Mesendoderm (in vitro differentiated cells): ENCODE measurements around the gene CCDC40. TPM values are rescaled to one million over a fixed set of nuclear protein-coding genes. Genes with fewer than 3 reads are reported as not detected.
A peak's percentile ranks its signal among the peaks of the same experiment; 100 is the strongest.

Experiments
- DNase-seq: peaks from one replicate; pipeline ENCODE4 v3.0.0; 2013
- H2AK5ac ChIP-seq: 2 replicates; pipeline ENCODE4 v1.6.1; 2013; ENCODE audit warnings: low read length, inconsistent platforms
- H2BK120ac ChIP-seq: 2 replicates; pipeline ENCODE4 v1.6.1; 2013; ENCODE audit warnings: low read depth, mild to moderate bottlenecking, low read length, moderate library complexity, mixed read lengths
- H2BK15ac ChIP-seq: replicated peaks from 2 replicates; pipeline ENCODE4 v1.6.1; 2013; ENCODE audit warnings: low read depth, mild to moderate bottlenecking, moderate library complexity
- H2BK5ac ChIP-seq: 2 replicates; pipeline ENCODE4 v1.6.1; 2013; ENCODE audit warnings: low read length, inconsistent platforms
- H3K18ac ChIP-seq: 2 replicates; pipeline ENCODE4 v1.6.1; 2013; ENCODE audit warnings: mild to moderate bottlenecking, low read length, mixed read lengths
- H3K23ac ChIP-seq: one replicate; pipeline ENCODE4 v1.6.1; 2013; ENCODE audit warnings: low read length
- H3K27ac ChIP-seq: 2 replicates; pipeline ENCODE4 v1.5.1; 2013; ENCODE audit warnings: low read depth, mild to moderate bottlenecking, inconsistent platforms, low read length, moderate library complexity
- H3K27me3 ChIP-seq: 2 replicates; pipeline ENCODE4 v1.6.1; 2013; ENCODE audit warnings: low read length, control low read depth, mild to moderate bottlenecking, inconsistent platforms; ENCODE audit not compliant: insufficient read depth, poor library complexity
- H3K36me3 ChIP-seq: 2 replicates; pipeline ENCODE4 v1.6.1; 2013; ENCODE audit warnings: low read length, inconsistent platforms; ENCODE audit not compliant: control insufficient read depth, insufficient read depth
- H3K4ac ChIP-seq: one replicate; pipeline ENCODE4 v1.6.1; 2013; ENCODE audit warnings: low read depth, mild to moderate bottlenecking, low read length, moderate library complexity
- H3K4me1 ChIP-seq: 2 replicates; pipeline ENCODE4 v1.6.1; 2013; ENCODE audit warnings: low read depth, low read length, inconsistent platforms; ENCODE audit not compliant: control insufficient read depth
- H3K4me2 ChIP-seq: 2 replicates; pipeline ENCODE4 v1.6.1; 2013; ENCODE audit warnings: low read length
- H3K4me3 ChIP-seq: 2 replicates; pipeline ENCODE4 v1.5.1; 2013; ENCODE audit warnings: mild to moderate bottlenecking, low read length
- H3K56ac ChIP-seq: one replicate; pipeline ENCODE4 v1.6.1; 2013; ENCODE audit warnings: low read length
- H3K79me1 ChIP-seq: 2 replicates; pipeline ENCODE4 v1.6.1; 2013; ENCODE audit warnings: low read length, inconsistent platforms
- H3K79me2 ChIP-seq: 2 replicates; pipeline ENCODE4 v1.6.1; 2013; ENCODE audit warnings: mild to moderate bottlenecking, low read length; ENCODE audit not compliant: control insufficient read depth, insufficient read depth
- H3K9ac ChIP-seq: 2 replicates; pipeline ENCODE4 v1.6.1; 2013; ENCODE audit warnings: low read length, inconsistent platforms
- H4K5ac ChIP-seq: one replicate; pipeline ENCODE4 v1.6.1; 2013; ENCODE audit warnings: low read length
- H4K8ac ChIP-seq: one replicate; pipeline ENCODE4 v1.6.1; 2013; ENCODE audit warnings: low read depth, mild to moderate bottlenecking, control low read depth, low read length, moderate library complexity
- WGBS: extraction: QIAGEN DNeasy Blood & Tissue Kit; methylation state at CpG from one replicate; pipeline ENCODE4 v1.1.7; 2013; ENCODE audit warnings: low lambda C conversion rate, missing lambda C conversion rate; ENCODE audit not compliant: insufficient coverage; ENCODE audit errors: extremely low coverage; 5-methylcytosine and 5-hydroxymethylcytosine counted together
- polyA plus RNA-seq, 2 experiments: library from polyadenylated mRNA; stranded (reverse); fragments of 200-250 nt; gene quantifications; one replicate each; pipeline ENCODE4 v1.2.3, GENCODE V29; 2013

Gene CCDC40
- 1.8 TPM for polyA plus RNA-seq (2013, experiment 1 of 2)
- polyA plus RNA-seq (2013, experiment 2 of 2), result 1.7 TPM

GRCh38 chr17:80035937-80036714 lies at the start of gene CCDC40:
TSS of gene CCDC40 (plus strand) at chr17:80036642. CDS start at chr17:80036663, 21 bp downstream.
- WGBS, result no CpG with 5 or more reads among the region's 89 CpGs
- Histone ChIP-seq H3K23ac (no peak within 1 kb of the TSS), H2AK5ac (no peak within 1 kb of the TSS)

GRCh38 chr17:79987187-79987934 lies 49.1 kb upstream of the CCDC40 start:
- H3K9ac ChIP-seq, result no peak overlapping the region
- no peaks in the 10 kb centered on the region for H3K36me3 ChIP-seq
- no CpG with 5 or more reads among the region's 18 CpGs for WGBS
- H3K27ac ChIP-seq, result peak overlapping the region; percentile 56
- peaks cover 14% of the 10 kb centered on the region for H3K79me1 ChIP-seq
- H3K4me3 ChIP-seq, result no peak overlapping the region
- H4K5ac ChIP-seq, result no peak overlapping the region
- H2AK5ac ChIP-seq, result no peak overlapping the region
- no peak overlapping the region for H3K18ac ChIP-seq
- no peak overlapping the region for H3K23ac ChIP-seq
- peak; percentile 42 for DNase-seq
- no peak overlapping the region for H2BK120ac ChIP-seq
- peaks cover 2% of the 10 kb centered on the region for H3K79me2 ChIP-seq
- H3K4ac ChIP-seq, result no peak overlapping the region
- H3K4me1 ChIP-seq, result peaks cover 5% of the 10 kb centered on the region
- no peak overlapping the region for H3K4me2 ChIP-seq
- H4K8ac ChIP-seq, result no peak overlapping the region
- H3K27me3 ChIP-seq, result no peaks in the 10 kb centered on the region
- H2BK15ac ChIP-seq, result no peak overlapping the region
- no peak overlapping the region for H2BK5ac ChIP-seq
- no peak overlapping the region for H3K56ac ChIP-seq

More at GRCh38 chr17:80035937-80036714, at the start of gene CCDC40:
- peak within 1 kb of the TSS; percentile 88 for H3K4ac ChIP-seq
- peak within 1 kb of the TSS; percentile 82 for H3K27ac ChIP-seq
- H2BK5ac ChIP-seq, result no peak within 1 kb of the TSS
- peaks cover 33% of the 10 kb centered on the region for H3K79me2 ChIP-seq
- no peak within 1 kb of the TSS for H2BK120ac ChIP-seq
- H3K4me3 ChIP-seq, result peak within 1 kb of the TSS; percentile 87
- H3K56ac ChIP-seq, result peak within 1 kb of the TSS; percentile 96
- no peak within 1 kb of the TSS for H2BK15ac ChIP-seq
- H3K27me3 ChIP-seq, result no peaks in the 10 kb centered on the region
- no peaks in the 10 kb centered on the region for H3K36me3 ChIP-seq
- peak within 1 kb of the TSS; percentile 87 for H3K9ac ChIP-seq
- peak within 1 kb of the TSS; percentile 97 for H4K8ac ChIP-seq
- H4K5ac ChIP-seq, result no peak within 1 kb of the TSS
- peaks cover 2% of the 10 kb centered on the region for H3K4me1 ChIP-seq
- peaks cover 18% of the 10 kb centered on the region for H3K79me1 ChIP-seq
- DNase-seq, result peak; percentile 89
- peak within 1 kb of the TSS; percentile 99 for H3K18ac ChIP-seq
- peak within 1 kb of the TSS; percentile 56 for H3K4me2 ChIP-seq

GRCh38 chr17:79987935-79988184 lies 48.6 kb upstream of the CCDC40 start:
- Histone ChIP-seq H4K5ac (no peak overlapping the region), H3K4me1 (peaks cover 7% of the 10 kb centered on the region), H3K79me2 (peaks cover 2% of the 10 kb centered on the region), H3K4ac (no peak overlapping the region), H3K27ac (peak overlapping the region; percentile 22), H3K56ac (peak overlapping the region; percentile 35), H3K79me1 (peaks cover 14% of the 10 kb centered on the region), H3K18ac (no peak overlapping the region), H3K23ac (no peak overlapping the region), H4K8ac (no peak overlapping the region), H3K4me3 (no peak overlapping the region), H2AK5ac (no peak overlapping the region), H2BK5ac (no peak overlapping the region), H2BK15ac (no peak overlapping the region), H2BK120ac (no peak overlapping the region), H3K9ac (no peak overlapping the region), H3K4me2 (no peak overlapping the region), H3K36me3 (no peaks in the 10 kb centered on the region), H3K27me3 (no peaks in the 10 kb centered on the region)
- WGBS, result no CpG with 5 or more reads among the region's 7 CpGs
- DNase-seq, result no peak

- Histone ChIP-seq H3K56ac (peak overlapping the region; percentile 35), H3K36me3 (no peaks in the 10 kb centered on the region), H2BK15ac (no peak overlapping the region), H4K5ac (no peak overlapping the region), H3K27me3 (no peaks in the 10 kb centered on the region), H3K79me1 (peaks cover 14% of the 10 kb centered on the region), H3K18ac (no peak overlapping the region), H3K4me2 (no peak overlapping the region), H2BK5ac (no peak overlapping the region), H3K27ac (peak overlapping the region; percentile 22), H3K4me1 (peaks cover 9% of the 10 kb centered on the region), H2AK5ac (no peak overlapping the region), H2BK120ac (no peak overlapping the region), H3K4me3 (no peak overlapping the region), H3K9ac (no peak overlapping the region), H3K79me2 (peaks cover 2% of the 10 kb centered on the region), H4K8ac (no peak overlapping the region), H3K4ac (no peak overlapping the region), H3K23ac (no peak overlapping the region)
- no CpG with 5 or more reads among the region's 28 CpGs for WGBS
- DNase-seq, result no peak
Measured at GRCh38 chr17:79988185-79988971, 48.1 kb upstream of the CCDC40 start.

GRCh38 chr17:79989106-79989835 lies 47.2 kb upstream of the CCDC40 start:
- Histone ChIP-seq H3K4ac (no peak overlapping the region), H3K4me1 (peaks cover 9% of the 10 kb centered on the region), H3K27me3 (no peaks in the 10 kb centered on the region), H3K18ac (no peak overlapping the region), H4K8ac (no peak overlapping the region), H3K23ac (no peak overlapping the region), H3K79me2 (peaks cover 2% of the 10 kb centered on the region), H2AK5ac (no peak overlapping the region), H3K4me2 (no peak overlapping the region), H3K27ac (no peak overlapping the region), H2BK5ac (no peak overlapping the region), H3K79me1 (peaks cover 14% of the 10 kb centered on the region), H3K56ac (no peak overlapping the region), H3K4me3 (no peak overlapping the region), H3K36me3 (no peaks in the 10 kb centered on the region), H2BK15ac (no peak overlapping the region), H4K5ac (no peak overlapping the region), H2BK120ac (no peak overlapping the region), H3K9ac (no peak overlapping the region)
- DNase-seq, result no peak
- no CpG with 5 or more reads among the region's 20 CpGs for WGBS
